Activated T-helper 17 cell treated with anti-CD3 and anti-CD28 coated beads, Interleukin-2, amount 50 U/mL, for 72 hours (primary cell): ENCODE results near the gene OSBPL6. TPM values are rescaled to one million over a fixed set of nuclear protein-coding genes. Genes with fewer than 3 reads are reported as not detected.

Source experiments
- ATAC-seq: fragments of 150-1000 bp; cut with Tn5 transposase; replicated peaks from 2 replicates; pipeline ENCODE4 v1.10.0; 2021; ENCODE audit warnings: mild to moderate bottlenecking, moderate library complexity
- H3K27ac Mint-ChIP-seq: one replicate; pipeline ENCODE4 v1.8.0; 2022; ENCODE audit warnings: mixed read lengths
- H3K27me3 Mint-ChIP-seq: one replicate; pipeline ENCODE4 v1.8.0; 2022; ENCODE audit warnings: mixed read lengths
- H3K36me3 Mint-ChIP-seq: one replicate; pipeline ENCODE4 v1.8.0; 2022; ENCODE audit warnings: low read depth, mild to moderate bottlenecking, mixed read lengths
- H3K4me1 Mint-ChIP-seq: one replicate; pipeline ENCODE4 v1.8.0; 2022; ENCODE audit warnings: mixed read lengths
- H3K4me3 Mint-ChIP-seq: one replicate; pipeline ENCODE4 v1.8.0; 2022; ENCODE audit warnings: mild to moderate bottlenecking, mixed read lengths
- H3K9me3 Mint-ChIP-seq: one replicate; pipeline ENCODE4 v1.8.0; 2022; ENCODE audit warnings: mixed read lengths
- total RNA-seq, 2 donors: library from RNA; stranded (reverse); gene quantifications; one replicate each; pipeline ENCODE4 v1.2.3, GENCODE V29; 2022

The OSBPL6 gene
- total RNA-seq, 2 donors from 2014 or later, result 0.77 to 1.0 TPM

DNA sequence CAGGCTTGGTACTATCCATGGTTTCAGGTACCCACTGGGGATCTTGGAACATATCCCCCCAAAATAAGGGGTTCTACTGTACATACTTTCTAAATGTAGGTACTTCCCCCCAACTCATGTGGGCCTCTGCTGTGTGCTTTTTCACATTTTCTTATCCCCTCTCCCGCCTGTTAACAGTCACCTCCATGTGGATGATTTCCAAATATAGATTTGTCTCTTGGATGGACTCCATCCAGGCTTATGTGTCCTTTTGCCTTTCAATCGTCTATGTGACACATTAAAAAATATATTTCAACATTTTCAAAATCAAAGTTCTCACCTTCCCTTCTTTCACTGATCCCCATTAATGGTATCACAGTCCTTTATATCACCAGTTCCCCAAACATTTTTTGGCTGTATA is 44.4 kb downstream of the OSBPL6 start:
- Mint-ChIP-seq H3K27me3 (peaks cover 7% of the 10 kb centered on the region), H3K36me3 (no peaks in the 10 kb centered on the region), H3K4me1 (no peaks in the 10 kb centered on the region), H3K4me3 (no peak overlapping the region), H3K27ac (no peak overlapping the region), H3K9me3 (no peaks in the 10 kb centered on the region)
- ATAC-seq, result no peak

DNA sequence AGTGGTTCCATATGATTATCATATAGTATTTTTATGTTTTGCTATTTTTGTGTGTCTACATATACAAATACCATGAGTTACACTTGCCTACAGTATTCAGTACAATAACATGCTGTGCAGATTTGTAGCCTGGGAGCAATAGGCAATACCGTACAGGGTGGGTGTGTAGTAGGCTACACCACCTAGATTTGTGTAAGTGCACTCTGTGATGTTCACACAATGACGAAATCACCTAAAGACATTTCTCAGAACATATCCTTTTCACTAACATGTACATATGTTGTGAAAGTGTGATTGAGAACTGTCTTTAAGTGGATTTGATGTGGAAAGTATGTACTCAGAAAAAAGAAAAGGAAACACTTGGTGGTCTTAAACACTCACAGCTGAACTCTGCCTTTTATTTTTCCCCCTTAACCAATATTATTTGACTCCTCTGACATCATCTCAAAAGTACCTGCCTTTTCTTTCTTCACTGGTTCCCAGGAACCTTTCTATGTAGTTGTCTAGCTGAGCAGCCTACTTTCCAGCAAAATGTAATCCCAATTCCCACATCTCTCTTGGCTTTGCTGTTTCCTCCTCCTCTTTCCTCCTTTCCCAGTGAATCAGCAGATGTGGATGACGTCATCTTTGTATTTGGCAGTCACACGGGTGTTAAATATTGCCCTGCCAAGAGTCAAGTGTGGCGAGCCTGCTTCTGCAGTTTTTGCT is 47.7 kb downstream of the OSBPL6 start:
- Mint-ChIP-seq H3K9me3 (no peaks in the 10 kb centered on the region), H3K4me1 (no peaks in the 10 kb centered on the region), H3K4me3 (no peak overlapping the region), H3K27ac (no peak overlapping the region), H3K27me3 (peaks cover 14% of the 10 kb centered on the region), H3K36me3 (no peaks in the 10 kb centered on the region)
- ATAC-seq, result no peak

DNA sequence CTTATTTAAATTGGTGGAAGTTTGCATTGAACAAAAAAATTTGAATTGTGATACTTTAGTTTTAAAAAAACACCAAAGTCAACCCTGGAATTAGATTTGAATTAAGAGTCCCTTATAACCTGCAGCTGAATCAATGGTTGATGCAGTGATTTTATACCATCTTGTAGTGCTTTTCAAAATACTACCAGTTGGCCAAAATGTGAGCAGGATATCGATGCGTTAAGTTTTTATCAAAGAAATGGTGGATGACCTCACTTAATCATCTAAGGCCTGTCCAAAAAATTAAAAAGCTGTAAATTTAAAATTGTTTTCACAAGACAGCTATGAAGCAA is 48.2 kb downstream of the OSBPL6 start:
- Mint-ChIP-seq H3K27ac (no peak overlapping the region), H3K4me1 (no peaks in the 10 kb centered on the region), H3K9me3 (no peaks in the 10 kb centered on the region), H3K36me3 (no peaks in the 10 kb centered on the region), H3K4me3 (no peak overlapping the region), H3K27me3 (peaks cover 17% of the 10 kb centered on the region)
- ATAC-seq, result no peak

DNA sequence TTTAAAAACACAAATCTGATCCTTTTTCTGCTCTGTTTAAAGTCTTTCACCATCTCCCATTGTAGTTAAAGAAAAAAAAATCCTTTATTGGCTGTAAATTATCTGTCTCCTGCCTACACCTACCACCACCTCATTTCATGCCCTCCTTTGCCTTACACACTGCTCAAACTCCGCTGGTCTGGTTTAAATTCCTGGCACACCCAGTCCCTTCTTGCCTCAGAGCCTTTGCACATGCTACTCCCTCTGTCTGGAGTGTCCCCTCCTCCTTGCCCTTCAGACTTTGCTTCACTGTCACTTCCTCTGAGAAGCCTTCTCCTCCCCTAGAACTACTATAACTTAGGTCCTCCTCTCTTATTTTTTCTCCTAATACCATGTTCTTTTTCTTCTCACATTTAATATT is 49.6 kb downstream of the OSBPL6 start:
- no peak for ATAC-seq
- Mint-ChIP-seq H3K4me1 (no peaks in the 10 kb centered on the region), H3K27me3 (peaks cover 12% of the 10 kb centered on the region), H3K9me3 (no peaks in the 10 kb centered on the region), H3K4me3 (no peak overlapping the region), H3K36me3 (no peaks in the 10 kb centered on the region), H3K27ac (no peak overlapping the region)

DNA sequence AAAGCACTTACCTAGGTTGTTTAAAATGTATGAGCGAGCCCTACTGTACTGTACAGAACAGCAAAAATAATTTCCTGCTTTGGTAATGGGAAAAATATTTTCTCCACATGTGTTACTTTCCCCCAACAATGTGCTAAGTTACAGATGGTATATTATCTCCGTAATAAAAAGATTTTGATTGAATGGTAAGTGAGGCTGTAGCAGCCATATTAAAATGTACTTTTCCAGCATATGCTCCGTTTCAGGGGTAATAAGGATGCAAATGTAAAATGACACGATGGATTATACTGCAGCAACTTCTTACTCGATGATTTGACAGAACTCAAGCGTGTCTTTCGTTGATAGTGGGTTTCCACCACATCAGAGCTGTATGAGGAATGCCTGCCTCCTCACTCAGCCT is 50.5 kb downstream of the OSBPL6 start:
- Mint-ChIP-seq H3K4me1 (no peaks in the 10 kb centered on the region), H3K27me3 (peaks cover 12% of the 10 kb centered on the region), H3K9me3 (no peaks in the 10 kb centered on the region), H3K27ac (no peak overlapping the region), H3K4me3 (no peak overlapping the region), H3K36me3 (no peaks in the 10 kb centered on the region)
- ATAC-seq, result no peak

DNA sequence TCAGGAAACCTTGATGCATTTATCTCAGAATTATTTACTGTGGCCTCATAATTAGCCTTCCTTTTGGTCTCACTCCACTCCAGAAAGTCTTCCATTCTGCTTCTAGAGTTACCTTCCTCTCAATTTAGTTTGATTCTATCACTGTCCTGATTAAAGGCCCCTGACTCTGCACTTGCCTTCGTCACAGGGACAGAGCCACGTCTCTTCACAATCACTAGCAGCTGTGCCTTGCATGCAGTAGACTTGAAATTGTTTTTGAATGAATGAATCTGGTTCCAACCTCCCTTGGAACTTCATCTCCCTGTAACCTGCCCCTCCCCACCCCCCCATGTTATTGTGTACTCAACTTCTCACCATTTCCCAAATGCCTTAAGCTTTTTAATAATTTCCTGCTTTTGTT is 52.4 kb downstream of the OSBPL6 start:
- no peaks in the 10 kb centered on the region for H3K9me3 Mint-ChIP-seq
- H3K36me3 Mint-ChIP-seq, result no peaks in the 10 kb centered on the region
- no peak for ATAC-seq
- peaks cover 18% of the 10 kb centered on the region for H3K27me3 Mint-ChIP-seq
- H3K4me1 Mint-ChIP-seq, result no peaks in the 10 kb centered on the region
- H3K4me3 Mint-ChIP-seq, result no peak overlapping the region
- H3K27ac Mint-ChIP-seq, result no peak overlapping the region

DNA sequence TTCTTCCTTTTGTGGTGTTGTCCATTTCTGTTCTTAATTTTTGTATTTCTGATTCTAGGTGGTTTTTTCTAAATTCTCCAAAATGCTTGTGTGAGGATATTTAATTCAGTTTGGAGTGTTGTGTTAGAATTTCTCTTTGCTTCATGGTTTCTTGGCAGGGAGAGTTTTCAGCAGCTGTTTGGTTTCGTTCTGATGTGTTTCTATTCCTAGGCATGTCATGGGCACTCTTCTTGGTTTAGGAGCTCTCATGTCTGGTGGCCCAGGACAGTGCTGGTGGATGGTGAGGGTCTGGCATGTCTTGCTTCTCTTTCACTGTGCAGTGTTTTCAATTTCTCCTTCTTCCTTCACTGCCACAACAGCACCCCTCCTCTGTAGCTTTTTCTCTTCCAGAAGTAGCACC is 52.9 kb downstream of the OSBPL6 start:
- no peak for ATAC-seq
- Mint-ChIP-seq H3K36me3 (no peaks in the 10 kb centered on the region), H3K4me3 (no peak overlapping the region), H3K27me3 (peaks cover 18% of the 10 kb centered on the region), H3K27ac (no peak overlapping the region), H3K4me1 (no peaks in the 10 kb centered on the region), H3K9me3 (no peaks in the 10 kb centered on the region)

DNA sequence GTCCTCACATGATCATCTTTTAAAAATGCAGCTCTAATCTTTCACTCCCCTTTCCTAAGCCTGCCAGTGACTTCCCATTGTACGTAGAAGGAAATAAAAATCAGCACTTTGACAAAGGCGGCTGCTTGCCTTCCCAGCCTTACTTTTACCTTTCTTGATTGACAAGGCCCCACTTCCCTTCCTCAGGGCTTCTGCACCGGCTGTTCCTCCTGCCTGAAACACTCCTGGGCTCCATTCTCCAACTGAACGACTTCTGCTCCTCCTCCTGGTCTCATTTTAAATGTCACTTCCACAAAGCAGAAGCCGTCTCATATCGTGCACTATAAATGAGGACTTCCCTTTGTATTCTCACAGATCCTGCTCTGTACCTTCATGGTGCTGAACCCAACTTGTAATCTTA is 56.1 kb downstream of the OSBPL6 start:
- H3K4me3 Mint-ChIP-seq, result no peak overlapping the region
- no peaks in the 10 kb centered on the region for H3K9me3 Mint-ChIP-seq
- no peak for ATAC-seq

DNA sequence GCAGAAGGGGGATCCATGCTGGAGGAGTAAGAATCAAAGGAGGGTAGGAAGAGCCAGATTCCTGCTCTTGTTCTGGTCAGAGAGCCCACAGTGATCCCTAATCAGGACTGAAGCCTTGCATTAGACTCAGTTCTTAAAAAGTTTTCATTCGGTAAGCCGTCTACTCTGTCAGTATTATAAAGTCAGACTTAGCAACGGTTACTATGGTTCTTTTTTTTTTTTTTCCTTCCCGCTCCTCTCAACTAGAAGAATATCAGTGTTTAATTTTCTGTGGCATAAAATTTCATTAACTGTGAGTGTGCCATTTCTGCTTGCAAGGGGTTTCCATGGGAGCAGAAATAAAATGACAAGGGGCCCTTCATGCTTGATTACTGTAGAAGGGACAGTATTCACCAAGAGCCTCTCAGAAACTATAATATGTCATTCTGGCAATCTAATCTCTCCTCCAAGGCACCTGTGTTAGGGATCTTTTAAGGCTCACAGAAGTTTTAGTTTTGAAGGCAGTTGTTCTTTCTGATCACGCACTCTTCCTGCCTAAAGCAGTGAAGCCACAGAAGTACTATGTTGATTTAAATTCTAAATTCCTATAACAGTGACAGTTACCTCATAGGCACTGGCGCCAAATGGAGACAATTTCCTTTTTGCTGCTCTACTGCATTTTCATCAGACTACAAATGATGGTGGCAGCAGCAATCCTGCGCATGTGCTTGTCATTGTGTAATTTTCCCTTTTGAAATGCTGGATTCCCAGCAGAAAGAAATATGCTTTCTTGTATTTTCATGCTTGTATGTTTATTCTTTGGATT is 57.0 kb downstream of the OSBPL6 start:
- H3K4me1 Mint-ChIP-seq, result no peaks in the 10 kb centered on the region

More for the DNA sequence above, 56.1 kb downstream of the OSBPL6 start:
- Mint-ChIP-seq H3K4me1 (no peaks in the 10 kb centered on the region), H3K27me3 (peaks cover 16% of the 10 kb centered on the region), H3K27ac (no peak overlapping the region), H3K36me3 (no peaks in the 10 kb centered on the region)

DNA sequence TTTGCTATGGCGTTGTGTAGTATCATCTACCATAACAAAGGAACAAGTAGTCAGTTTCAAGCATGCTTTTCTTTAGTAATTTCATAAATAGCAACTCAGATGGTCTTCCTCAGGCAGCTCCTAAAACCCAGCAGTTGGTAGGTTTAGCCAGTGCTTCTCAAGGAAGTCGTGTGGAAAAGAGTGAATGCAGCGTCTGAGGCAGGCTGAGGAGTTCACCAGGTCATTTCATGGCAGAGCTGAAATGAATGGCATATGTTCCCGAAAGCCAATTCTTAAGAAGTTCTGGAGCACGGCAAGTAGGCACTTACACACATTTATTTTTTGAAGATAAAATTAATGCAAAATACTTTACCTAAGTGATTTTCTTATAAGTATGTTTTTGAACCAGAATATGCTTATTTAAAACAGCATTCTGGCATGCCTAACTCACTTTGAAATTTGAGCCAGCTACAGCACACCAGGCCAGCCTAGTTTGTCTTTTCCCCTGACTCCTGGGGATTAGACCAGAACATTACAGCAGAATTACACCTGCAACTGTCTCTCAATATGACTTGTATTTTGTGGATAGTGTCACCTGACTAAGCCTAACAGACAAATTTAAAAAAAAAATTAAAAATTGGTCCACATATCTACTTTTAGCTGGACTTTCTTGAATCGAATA is 62.2 kb downstream of the OSBPL6 start:
- H3K9me3 Mint-ChIP-seq, result no peaks in the 10 kb centered on the region
- H3K27ac Mint-ChIP-seq, result no peak overlapping the region
- H3K4me1 Mint-ChIP-seq, result no peaks in the 10 kb centered on the region
- no peaks in the 10 kb centered on the region for H3K27me3 Mint-ChIP-seq
- no peak overlapping the region for H3K4me3 Mint-ChIP-seq
- no peak for ATAC-seq
- H3K36me3 Mint-ChIP-seq, result no peaks in the 10 kb centered on the region

More for the DNA sequence above, 57.0 kb downstream of the OSBPL6 start:
- Mint-ChIP-seq H3K27me3 (peaks cover 11% of the 10 kb centered on the region), H3K36me3 (no peaks in the 10 kb centered on the region), H3K27ac (no peak overlapping the region), H3K9me3 (no peaks in the 10 kb centered on the region), H3K4me3 (no peak overlapping the region)
- no peak for ATAC-seq

DNA sequence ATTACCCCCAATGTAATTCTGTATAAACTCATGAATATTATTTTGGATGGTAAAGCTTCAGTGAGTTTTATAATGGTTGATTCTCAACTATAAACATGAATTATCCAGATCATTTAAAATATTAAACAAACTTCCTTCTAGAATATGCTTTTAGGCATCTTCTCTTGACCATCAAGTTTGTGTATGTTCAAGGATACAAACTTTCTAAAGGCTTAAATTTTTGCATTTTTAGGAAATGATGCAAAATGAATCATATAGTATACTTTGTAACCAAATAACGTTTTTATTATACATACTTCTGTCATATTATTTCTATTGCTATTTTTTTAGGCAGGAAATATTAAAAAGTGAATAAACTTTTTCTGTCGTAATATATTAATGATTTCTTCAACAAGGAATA is 62.8 kb downstream of the OSBPL6 start:
- Mint-ChIP-seq H3K36me3 (no peaks in the 10 kb centered on the region), H3K27me3 (no peaks in the 10 kb centered on the region), H3K27ac (no peak overlapping the region), H3K9me3 (no peaks in the 10 kb centered on the region), H3K4me1 (no peaks in the 10 kb centered on the region), H3K4me3 (no peak overlapping the region)
- ATAC-seq, result no peak

DNA sequence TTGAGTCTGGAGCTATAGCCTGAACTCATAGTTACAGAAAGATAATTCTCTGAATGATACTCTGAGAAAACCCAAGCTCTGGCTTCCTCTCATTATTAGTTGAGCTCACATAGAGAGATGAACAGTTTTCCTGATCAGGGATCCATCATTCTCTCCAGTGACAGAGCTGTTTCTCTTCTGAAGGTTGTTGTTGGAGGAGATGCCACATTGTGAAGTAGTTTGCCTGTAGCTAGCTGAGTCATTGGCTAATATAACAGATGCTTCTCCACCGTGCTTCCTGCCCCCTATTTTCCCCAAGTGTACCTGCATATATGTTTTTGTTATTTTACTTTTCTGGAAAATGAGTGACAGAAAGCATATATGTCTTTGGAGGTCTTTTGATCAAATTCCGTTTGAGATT is 64.6 kb downstream of the OSBPL6 start:
- no peak for ATAC-seq
- H3K9me3 Mint-ChIP-seq, result no peaks in the 10 kb centered on the region
- no peak overlapping the region for H3K27ac Mint-ChIP-seq
- H3K27me3 Mint-ChIP-seq, result no peaks in the 10 kb centered on the region
- no peaks in the 10 kb centered on the region for H3K4me1 Mint-ChIP-seq
- H3K36me3 Mint-ChIP-seq, result no peaks in the 10 kb centered on the region
- no peak overlapping the region for H3K4me3 Mint-ChIP-seq

DNA sequence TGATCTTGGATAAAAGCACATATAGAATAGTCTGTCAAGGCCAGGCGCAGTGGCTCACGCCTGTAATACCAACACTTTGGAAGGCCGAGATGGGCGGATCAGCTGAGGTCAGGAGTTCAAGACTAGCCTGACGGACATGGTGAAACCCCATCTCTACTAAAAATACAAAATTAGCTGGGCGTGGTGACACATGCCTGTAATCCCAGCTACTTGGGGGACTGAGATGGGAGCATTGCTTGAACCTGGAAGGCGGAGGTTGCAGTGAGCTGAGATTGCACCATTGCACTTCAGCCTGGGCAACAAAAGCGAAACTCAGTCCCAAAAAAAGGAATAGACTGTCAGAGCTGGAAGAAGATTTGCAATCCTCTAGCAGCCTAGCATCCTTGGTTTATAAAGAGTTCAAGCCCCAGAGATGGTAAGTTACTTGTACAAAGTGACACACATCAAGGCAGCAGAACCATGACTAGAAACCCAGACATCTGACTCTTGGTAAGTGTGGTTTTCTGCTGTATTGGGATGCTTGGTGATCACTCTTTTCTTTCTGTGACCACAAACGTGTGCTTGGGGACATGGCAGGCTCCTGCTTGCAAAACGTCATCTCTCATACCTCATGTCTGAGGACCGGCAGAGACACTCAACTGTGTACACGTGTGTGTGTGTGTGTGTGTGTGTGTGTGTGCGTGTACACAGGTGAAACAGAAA is 69.0 kb downstream of the OSBPL6 start:
- no peaks in the 10 kb centered on the region for H3K36me3 Mint-ChIP-seq
- no peak overlapping the region for H3K4me3 Mint-ChIP-seq
- H3K4me1 Mint-ChIP-seq, result no peaks in the 10 kb centered on the region
- ATAC-seq, result no peak
- no peaks in the 10 kb centered on the region for H3K9me3 Mint-ChIP-seq
- H3K27me3 Mint-ChIP-seq, result peaks cover 12% of the 10 kb centered on the region
- H3K27ac Mint-ChIP-seq, result no peak overlapping the region

DNA sequence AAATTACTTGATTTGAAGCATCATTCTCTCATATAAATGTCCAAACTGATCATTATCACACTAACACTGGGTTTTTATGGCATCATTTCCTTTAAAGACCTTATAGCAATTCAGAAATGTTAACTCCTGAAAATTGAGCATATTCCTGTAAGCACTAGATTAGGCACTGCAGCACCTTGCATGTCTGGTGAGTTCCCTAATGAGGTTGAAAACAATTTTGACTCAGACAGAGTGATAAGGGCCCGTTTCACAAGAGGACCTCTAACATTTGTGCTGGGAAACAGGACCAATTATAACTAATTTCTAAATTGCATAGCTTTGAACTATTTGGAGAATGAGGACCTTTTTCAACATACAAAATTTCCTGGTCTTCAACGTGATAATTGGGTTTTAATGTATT is 69.9 kb downstream of the OSBPL6 start:
- H3K9me3 Mint-ChIP-seq, result no peaks in the 10 kb centered on the region
- H3K4me1 Mint-ChIP-seq, result no peaks in the 10 kb centered on the region
- H3K27me3 Mint-ChIP-seq, result peaks cover 16% of the 10 kb centered on the region
- H3K4me3 Mint-ChIP-seq, result no peak overlapping the region
- no peak overlapping the region for H3K27ac Mint-ChIP-seq
- no peak for ATAC-seq
- no peaks in the 10 kb centered on the region for H3K36me3 Mint-ChIP-seq
